SK-N-SH (cell line): Measurements from ENCODE around the gene ZHX3. TPM values are rescaled to one million over a fixed set of nuclear protein-coding genes. Genes with fewer than 3 reads are reported as not detected.

Experiments
- CTCF ChIA-PET: fragments of 300-600, 350-600 bp; formaldehyde crosslinking; extraction: SDS; loops from one replicate; lab custom pipeline; 2021; lab: Yijun Ruan, JAX
- POLR2A ChIA-PET: fragments of 350-600 bp; sonication (Branson Sonifier 250); formaldehyde crosslinking; extraction: SDS; loops from one replicate; lab custom pipeline; 2020; ENCODE audit warnings: antibody characterized with exemption, inconsistent platforms; lab: Yijun Ruan, JAX
- DNase-seq: peaks from one replicate; pipeline ENCODE4 v3.0.0; 2012
- H2AFZ ChIP-seq: fragments of 200-600 bp; sonication (generic); 2 replicates; pipeline ENCODE4 v1.8.1; 2016; ENCODE audit warnings: antibody characterized with exemption, mild to moderate bottlenecking, low read depth
- H3F3A ChIP-seq: fragments of 200-600 bp; sonication (generic); replicated peaks from 2 replicates; pipeline ENCODE3; 2016; ENCODE audit warnings: antibody characterized with exemption, mild to moderate bottlenecking; ENCODE audit not compliant: insufficient read depth
- H3K27ac ChIP-seq, 2 experiments: fragments of 200-500 bp in 1 of 2; fragments of 200-600 bp in 1 of 2; sonication (Bioruptor generic) in 1 of 2; sonication (generic), shearing (Covaris generic) in 1 of 2; 2 replicates each; pipeline versions ENCODE4 v1.5.1 to v1.6.1; 2014 to 2016; ENCODE audit warnings: low read depth in 2 of 2, inconsistent platforms in 1 of 2, low read length in 1 of 2, mild to moderate bottlenecking in 1 of 2, mixed read lengths in 1 of 2
- H3K27me3 ChIP-seq: fragments of 200-600 bp; sonication (generic), shearing (Covaris generic); 2 replicates; pipeline ENCODE4 v1.6.1; 2016; ENCODE audit warnings: mixed run types; ENCODE audit not compliant: insufficient read depth
- H3K36me3 ChIP-seq, 2 experiments: fragments of 200-500 bp in 1 of 2; fragments of 200-600 bp in 1 of 2; sonication (Bioruptor generic) in 1 of 2; sonication (generic) in 1 of 2; replicated peaks in 1 of 2; 2 replicates each; pipeline versions ENCODE3 to v1.5.1; 2014 to 2016; ENCODE audit warnings: low read length in 1 of 2, mild to moderate bottlenecking in 1 of 2; ENCODE audit not compliant: insufficient read depth in 2 of 2, control insufficient read depth in 1 of 2
- H3K4me1 ChIP-seq, 2 experiments: fragments of 200-500 bp in 1 of 2; fragments of 200-600 bp in 1 of 2; sonication (Bioruptor generic) in 1 of 2; sonication (generic), shearing (Covaris generic) in 1 of 2; 2 replicates each; pipeline versions ENCODE4 v1.5.1 to v1.6.1; 2014 to 2016; ENCODE audit warnings: low read depth in 1 of 2, low read length in 1 of 2, mixed run types in 1 of 2; ENCODE audit not compliant: insufficient read depth in 2 of 2, control insufficient read depth in 1 of 2
- H3K4me2 ChIP-seq: fragments of 200-600 bp; sonication (generic), shearing (Covaris generic); 2 replicates; pipeline ENCODE4 v1.6.1; 2017; ENCODE audit warnings: mixed run types
- H3K4me3 ChIP-seq, 2 experiments: fragments of 200-500 bp in 1 of 2; fragments of 200-600 bp in 1 of 2; sonication (Bioruptor generic) in 1 of 2; sonication (generic), shearing (Covaris generic) in 1 of 2; 2 replicates each; pipeline versions ENCODE4 v1.5.1 to v1.8.1; 2014 to 2016; ENCODE audit warnings: low read depth in 2 of 2, inconsistent platforms in 1 of 2, low read length in 1 of 2, mild to moderate bottlenecking in 1 of 2, mixed read lengths in 1 of 2, moderate library complexity in 1 of 2
- H3K79me2 ChIP-seq: fragments of 200-600 bp; sonication (generic); 2 replicates; pipeline ENCODE4 v1.8.1; 2017; ENCODE audit warnings: mild to moderate bottlenecking; ENCODE audit not compliant: insufficient read depth
- H3K9ac ChIP-seq: fragments of 200-600 bp; sonication (generic); 2 replicates; pipeline ENCODE4 v1.6.1; 2017; ENCODE audit warnings: mixed run types
- H3K9me2 ChIP-seq: fragments of 200-600 bp; sonication (generic); 2 replicates; pipeline ENCODE4 v1.6.1; 2017; ENCODE audit warnings: mixed run types
- H3K9me3 ChIP-seq: fragments of 200-600 bp; sonication (generic); 2 replicates; pipeline ENCODE4 v1.6.1; 2017; ENCODE audit warnings: mixed run types, mild to moderate bottlenecking, moderate library complexity
- H4K20me1 ChIP-seq: fragments of 200-600 bp; sonication (generic); 2 replicates; pipeline ENCODE4 v1.6.1; 2017; ENCODE audit warnings: mild to moderate bottlenecking, mixed run types; ENCODE audit not compliant: insufficient read depth
- CHD2 ChIP-seq: fragments of 150-350 bp; IDR thresholded peaks from 2 replicates; pipeline ENCODE4 v1.6.1; 2018; ENCODE audit warnings: low read length; ENCODE audit not compliant: partially characterized antibody
- ELF1 ChIP-seq: IDR thresholded peaks from 2 replicates; pipeline ENCODE4 v1.4.0; 2012
- EZH2phosphoT487 ChIP-seq: fragments of 200-600 bp; sonication (generic); IDR thresholded peaks from 2 replicates; pipeline ENCODE4 v1.6.1; 2017; ENCODE audit warnings: low read depth, mixed run types, mild to moderate bottlenecking, antibody characterized with exemption, moderate library complexity, borderline replicate concordance
- FOXJ3 ChIP-seq: sonication (generic); formaldehyde crosslinking; IDR thresholded peaks from 2 replicates; pipeline ENCODE4 v1.5.1; 2020; ENCODE audit warnings: mild to moderate bottlenecking, missing genetic modification reagents
- FOXM1 ChIP-seq: IDR thresholded peaks from 2 replicates; pipeline ENCODE4 v1.4.0; 2012; ENCODE audit warnings: low read depth, mild to moderate bottlenecking
- GABPA ChIP-seq: IDR thresholded peaks from 2 replicates; pipeline ENCODE4 v1.4.0; 2012; ENCODE audit warnings: low read depth, mild to moderate bottlenecking
- GATA2 ChIP-seq: sonication (generic); formaldehyde crosslinking; IDR thresholded peaks from 2 replicates; pipeline ENCODE4 v1.5.0; 2020; ENCODE audit warnings: mild to moderate bottlenecking, missing genetic modification reagents
- IRF3 ChIP-seq: fragments of 150-350 bp; IDR thresholded peaks from 2 replicates; pipeline ENCODE4 v1.6.1; 2016; ENCODE audit warnings: mild to moderate bottlenecking, low read depth, low read length
- MXI1 ChIP-seq: IDR thresholded peaks from 2 replicates; pipeline ENCODE4 v1.6.1; 2012; ENCODE audit warnings: mild to moderate bottlenecking, low read depth, low read length, improper control_type of control experiment
- RCOR1 ChIP-seq: fragments of 150-350 bp; IDR thresholded peaks from 2 replicates; pipeline ENCODE4 v1.6.1; 2017; ENCODE audit warnings: antibody characterized with exemption, low read length
- REST ChIP-seq: IDR thresholded peaks from 2 replicates; pipeline ENCODE4 v1.6.1; 2012; ENCODE audit warnings: mild to moderate bottlenecking, low read depth, low read length, moderate library complexity
- RXRA ChIP-seq: IDR thresholded peaks from 2 replicates; pipeline ENCODE4 v1.4.0; 2012; ENCODE audit warnings: low read depth, mild to moderate bottlenecking, borderline replicate concordance
- SIN3A ChIP-seq: IDR thresholded peaks from 2 replicates; pipeline ENCODE4 v1.6.1; 2012; ENCODE audit warnings: low read depth, mild to moderate bottlenecking, low read length, moderate library complexity, borderline replicate concordance
- SMC3 ChIP-seq: IDR thresholded peaks from 2 replicates; pipeline ENCODE4 v1.6.1; 2012; ENCODE audit warnings: low read depth, low read length, improper control_type of control experiment
- TCF12 ChIP-seq: IDR thresholded peaks from 2 replicates; pipeline ENCODE4 v1.4.0; 2012
- USF2 ChIP-seq: fragments of 150-350 bp; IDR thresholded peaks from 2 replicates; pipeline ENCODE4 v1.6.1; 2017; ENCODE audit warnings: antibody characterized with exemption, low read length, low read depth, borderline replicate concordance
- ZBTB33 ChIP-seq: IDR thresholded peaks from 2 replicates; pipeline ENCODE4 v1.4.0; 2012; ENCODE audit warnings: low read depth, borderline replicate concordance
- WGBS: methylation state at CpG from one replicate; pipeline ENCODE4 v1.1.6; 2017; ENCODE audit warnings: low lambda C conversion rate; 5-methylcytosine and 5-hydroxymethylcytosine counted together
- polyA plus RNA-seq, 3 experiments: library from polyadenylated mRNA; depleted of rRNA; stranded (reverse); fragments of >200 nt; gene quantifications; 2 replicates each; pipeline ENCODE4 v1.2.3, GENCODE V29; 2012

ZHX3 gene
- polyA plus RNA-seq, 1 of the 3 experiments (the other 2 are of a cell fraction) = 6.0 TPM

DNA sequence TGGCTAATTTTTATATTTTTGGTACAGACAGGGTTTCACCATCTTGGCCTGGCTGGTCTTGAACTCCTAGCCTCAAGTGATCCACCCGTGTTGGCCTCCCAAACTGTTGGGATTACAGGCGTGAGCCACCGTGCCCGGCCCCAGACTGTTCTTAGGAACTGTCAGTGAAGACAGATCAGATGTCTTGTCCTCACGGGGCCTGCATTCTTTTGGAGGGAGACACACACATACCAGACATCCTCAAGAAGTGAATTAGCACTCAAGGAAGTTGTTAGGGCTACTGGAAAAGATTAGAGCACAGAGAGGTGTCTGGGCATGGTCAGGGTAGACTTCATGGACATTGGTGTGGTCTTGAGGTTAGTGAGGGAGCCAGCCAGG, 12.8 kb upstream of the ZHX3 start:
- H3K9me2 ChIP-seq = no peaks in the 10 kb centered on the region
- no peaks in the 10 kb centered on the region for H4K20me1 ChIP-seq
- no peak for TF ChIP-seq FOXM1
- TF ChIP-seq ZBTB33 = no peak
- TF ChIP-seq, all 33 proteins: peak for 0
- Histone ChIP-seq H3K9ac (no peak overlapping the region), H3K27ac (peak overlapping the region in 1 of 2 experiments; percentile 93; a peak in 2 of 4 replicates), H3K4me3 (no peak overlapping the region), H3K4me1 (peaks cover 0 to 14% of the 10 kb centered on the region in 2 experiments; a peak in 2 of 4 replicates), H3K36me3 (no peaks in the 10 kb centered on the region), H3K27me3 (no peaks in the 10 kb centered on the region), H3K9me3 (no peaks in the 10 kb centered on the region), H2AFZ (peak overlapping the region; percentile 91), H3K79me2 (no peaks in the 10 kb centered on the region), H3F3A (peaks cover 13% of the 10 kb centered on the region), H3K4me2 (peak overlapping the region; percentile 72)
- CTCF ChIA-PET = interaction anchor here (0.6 to 3.7 kb wide), 3 partner anchors 10 to 368 kb away, joined by 3 to 18 read pairs (median 5); partner anchors contain the start of gene LPIN3
- no peak for DNase-seq
- POLR2A ChIA-PET = no interaction called here
- 86% methylated on average over 5 of the region's 5 CpGs for WGBS

- no peak overlapping the region for H3K4me3 ChIP-seq
- TF ChIP-seq SIN3A (peak; percentile 62; the same call in 1 of the 2 replicates), RCOR1 (no peak), EZH2phosphoT487 (no peak), IRF3 (no peak), GATA2 (no peak), MXI1 (no peak; the same call in 1 of the 2 replicates), SMC3 (no peak), RXRA (peak; percentile 16; the same call in 1 of the 2 replicates), CHD2 (no peak), ELF1 (no peak), FOXJ3 (CRISPR knock-in tag) (no peak), TCF12 (peak; percentile 73), USF2 (no peak), REST (peak; percentile 45; the same call in 1 of the 2 replicates), GABPA (peak; percentile 43; the same call in 1 of the 2 replicates)
Measured at GRCh38 chr20:41329435-41330342, 12.2 kb upstream of the ZHX3 start.

More at GRCh38 chr20:41329435-41330342, 12.2 kb upstream of the ZHX3 start:
- 26% methylated on average over 12 of the region's 14 CpGs for WGBS
- Histone ChIP-seq H3K9me3 (no peaks in the 10 kb centered on the region), H3K4me2 (peak overlapping the region; percentile 72), H3K27ac (peak overlapping the region; percentile 3 to 93; a peak in 3 of 4 replicates), H2AFZ (peak overlapping the region; percentile 91), H3K79me2 (no peaks in the 10 kb centered on the region), H3K27me3 (no peaks in the 10 kb centered on the region), H4K20me1 (no peaks in the 10 kb centered on the region), H3F3A (peaks cover 13% of the 10 kb centered on the region), H3K36me3 (no peaks in the 10 kb centered on the region), H3K9ac (peak overlapping the region; percentile 62), H3K9me2 (no peaks in the 10 kb centered on the region), H3K4me1 (peaks cover 0 to 14% of the 10 kb centered on the region in 2 experiments; a peak in 1 of 4 replicates)
- CTCF ChIA-PET = interaction anchor here (0.6 to 3.7 kb wide), 3 partner anchors 11 to 367 kb away, joined by 3 to 18 read pairs (median 5); partner anchors contain the start of gene LPIN3
- DNase-seq = no peak
- POLR2A ChIA-PET = no interaction called here
